Measurements from ENCODE around the gene POLR1H.
"Not testable (repeated sequence)": the region's sequence is repeated elsewhere in the genome, so short reads cannot be mapped to it uniquely, and the experiment has no call there.

The POLR1H gene
- 33.1 to 40.0 reads per million in 2 donors for total RNA-seq

- DNase-seq, result peak; percentile 70
Observed at GRCh38 chr6:30061092-30061857, at the start of gene POLR1H. Gene POLR1H (plus strand): TSS chr6:30061265. CDS start chr6:30061525, 260 bp downstream.

- DNase-seq, result no peak
Observed at GRCh38 chr6:30013291-30013922, 47.7 kb upstream of the POLR1H start.

DNA sequence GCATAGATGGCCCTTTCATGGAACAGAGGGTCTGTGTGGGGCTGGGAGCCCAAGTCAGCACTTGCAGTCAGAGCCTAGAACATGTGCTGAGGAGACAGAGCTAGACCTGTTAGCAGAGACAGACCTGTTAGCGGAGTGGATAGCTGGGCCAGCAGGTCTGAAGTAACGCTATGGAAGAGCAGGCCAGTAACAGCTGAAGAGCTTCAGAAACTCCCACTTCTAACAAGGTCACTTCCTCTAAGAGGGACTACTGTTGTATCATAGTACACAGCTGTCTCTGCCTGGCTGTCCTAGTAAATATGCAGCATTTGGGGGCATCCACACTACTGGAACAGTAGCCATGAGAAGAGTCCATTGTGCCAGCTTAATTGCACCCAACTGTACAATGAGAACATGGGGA lies 41.2 kb upstream of the POLR1H start:
- DNase-seq, result no peak

GRCh38 chr6:30020626-30021025 lies 40.4 kb upstream of the POLR1H start:
- DNase-seq, result no peak

GRCh38 chr6:30022189-30022588 lies 38.9 kb upstream of the POLR1H start:
- no peak for DNase-seq

DNA sequence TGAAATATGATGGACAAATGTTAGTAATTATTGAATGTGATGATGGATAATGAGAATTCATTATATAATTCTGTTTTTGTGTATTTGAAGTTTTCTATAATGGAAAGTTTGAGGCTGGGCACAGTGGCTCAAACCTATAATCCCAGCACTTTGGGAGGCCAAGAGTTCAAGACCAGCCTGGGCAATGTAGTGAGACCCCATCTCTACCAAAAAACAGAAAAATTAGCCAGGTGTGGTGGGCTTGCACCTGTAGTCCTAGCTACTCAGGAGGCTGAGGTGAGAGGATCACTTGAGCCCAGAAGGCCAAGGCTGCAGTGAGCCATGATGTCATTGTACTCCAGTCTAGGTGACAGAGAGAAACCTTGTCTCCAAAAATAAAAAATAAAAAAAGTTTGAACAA lies 38.4 kb upstream of the POLR1H start:
- DNase-seq, result not testable (repeated sequence)

GRCh38 chr6:30025186-30025585 lies 35.9 kb upstream of the POLR1H start:
- DNase-seq, result no peak

- no peak for DNase-seq
Observed at GRCh38 chr6:30029588-30029987, 31.5 kb upstream of the POLR1H start.

DNA sequence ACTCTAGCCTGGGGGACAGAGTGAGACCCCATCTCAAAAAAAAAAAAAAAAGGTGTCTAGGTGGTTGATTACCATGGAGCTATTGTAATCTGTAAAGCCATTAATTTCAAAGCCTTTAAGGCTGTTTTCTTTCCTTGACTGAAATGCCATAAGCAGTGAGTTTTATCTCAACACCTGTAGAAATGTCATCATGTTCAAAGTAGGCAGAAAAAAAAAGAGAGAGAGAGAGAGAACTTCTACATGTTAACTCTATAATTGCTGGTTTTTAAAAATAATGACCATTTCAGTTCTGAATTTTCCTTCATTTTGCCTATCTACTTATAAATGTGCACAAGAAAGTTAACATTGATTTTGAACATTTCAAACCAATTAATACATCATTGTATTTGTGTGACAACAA lies 29.7 kb upstream of the POLR1H start:
- no peak for DNase-seq

DNA sequence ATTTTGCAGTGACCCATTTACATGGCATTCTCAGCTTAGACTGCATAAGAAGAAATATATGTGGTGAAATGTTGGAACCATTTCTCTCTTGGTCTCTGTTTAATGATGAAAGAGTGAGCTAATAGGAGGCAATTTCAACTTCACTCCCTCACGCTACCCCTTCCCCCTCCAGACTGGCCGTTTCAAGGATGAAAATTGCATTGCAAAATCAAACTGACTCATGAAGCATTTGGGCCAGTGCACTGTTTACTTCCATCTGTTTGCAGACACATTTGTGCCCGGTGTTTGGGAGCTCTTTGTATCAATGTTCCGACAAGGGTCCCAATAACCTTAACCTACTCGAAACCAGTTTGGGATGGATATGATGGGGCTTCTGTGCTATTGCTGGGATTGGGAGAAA lies 27.6 kb upstream of the POLR1H start:
- not testable (repeated sequence) for DNase-seq

DNA sequence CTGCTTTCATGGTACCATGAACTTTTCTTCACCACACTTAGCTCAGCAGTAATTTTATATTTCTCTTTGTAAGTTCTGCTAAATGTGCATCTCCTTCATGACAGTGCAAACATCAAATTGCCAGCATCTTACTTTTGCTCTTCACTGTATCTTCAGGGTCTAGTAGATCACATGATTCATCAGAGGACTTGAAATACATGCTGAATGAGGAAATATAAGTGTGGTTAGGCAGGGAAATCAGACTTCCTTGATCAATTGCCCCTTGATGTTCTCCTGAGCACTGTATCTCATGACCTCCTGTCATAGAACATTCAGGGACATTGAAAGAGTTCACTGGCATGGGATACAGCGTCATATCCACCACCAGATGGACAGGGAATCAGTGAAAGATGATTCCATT lies 25.3 kb upstream of the POLR1H start:
- no peak for DNase-seq

GRCh38 chr6:30037182-30037788 lies 23.8 kb upstream of the POLR1H start:
- no peak for DNase-seq

- DNase-seq, result no peak
Observed at GRCh38 chr6:30041221-30041620, 19.8 kb upstream of the POLR1H start.

GRCh38 chr6:30041821-30042220 lies 19.2 kb upstream of the POLR1H start:
- no peak for DNase-seq

- DNase-seq, result no peak
Observed at GRCh38 chr6:30042476-30042875, 18.6 kb upstream of the POLR1H start.

- DNase-seq, result no peak
Observed at GRCh38 chr6:30042914-30043313, 18.2 kb upstream of the POLR1H start.

GRCh38 chr6:30043744-30044143 lies 17.3 kb upstream of the POLR1H start:
- DNase-seq, result no peak

GRCh38 chr6:30044630-30045029 lies 16.4 kb upstream of the POLR1H start:
- no peak for DNase-seq

GRCh38 chr6:30047220-30047619 lies 13.8 kb upstream of the POLR1H start:
- DNase-seq, result no peak

DNA sequence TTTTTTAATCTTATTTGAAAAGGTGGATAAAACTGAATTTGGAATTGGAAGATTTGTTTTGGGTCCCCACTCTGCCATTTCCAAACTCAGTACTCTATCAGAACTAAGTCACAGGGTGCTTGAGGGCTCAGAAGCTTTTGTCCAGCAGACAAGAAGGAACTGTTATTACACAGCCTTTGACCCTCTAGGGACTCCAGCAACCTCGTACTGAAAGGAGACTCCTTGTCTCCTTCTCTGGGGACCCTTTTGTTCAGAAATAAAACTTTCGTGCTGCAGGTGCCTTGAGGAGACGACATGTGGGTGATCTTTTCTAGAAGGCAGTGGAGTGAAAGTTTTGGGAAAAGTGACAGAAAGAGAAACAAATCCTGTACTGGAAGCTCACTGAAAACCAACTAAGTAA lies 7.4 kb upstream of the POLR1H start:
- DNase-seq, result no peak

DNA sequence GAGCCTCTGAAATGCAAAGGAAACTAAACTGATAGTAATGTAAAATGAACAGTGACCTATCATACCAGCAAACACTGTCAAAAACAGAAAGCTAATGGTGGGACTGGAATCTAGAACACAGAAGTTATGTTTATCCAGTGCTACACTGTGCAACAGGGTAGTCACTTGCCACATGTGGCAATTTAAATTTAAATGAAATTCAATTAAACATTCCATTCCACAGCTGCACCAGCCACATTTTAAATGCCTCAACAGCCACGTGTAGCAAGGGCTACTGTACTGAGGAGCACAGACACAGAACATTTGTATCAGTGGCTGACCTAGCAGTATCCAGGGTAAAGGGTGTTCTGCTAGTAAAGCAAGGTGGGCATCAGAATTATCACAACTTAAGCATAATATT lies 5.6 kb upstream of the POLR1H start:
- no peak for DNase-seq

GRCh38 chr6:30060606-30061091 lies 416 bp upstream of the POLR1H start:
- no peak for DNase-seq

GRCh38 chr6:30061858-30062458 lies 893 bp downstream of the POLR1H start:
- DNase-seq, result no peak

All from activated gamma-delta T cell (primary cell).